HepG2 (cell line): ENCODE data around the gene DPYSL3.

ENCODE experiments used
- BHLHE40 ChIP-seq: IDR thresholded peaks from 2 replicates; pipeline ENCODE4 v1.6.1; 2011; ENCODE audit warnings: low read length, improper control_type of control experiment
- ZNF530 ChIP-seq: sonication (generic); formaldehyde crosslinking; IDR thresholded peaks from 2 replicates; pipeline ENCODE4 v1.5.0; 2020; ENCODE audit warnings: low read depth, mild to moderate bottlenecking, missing genetic modification reagents

- TF ChIP-seq ZNF530 (CRISPR knock-in tag), result no peak
- TF ChIP-seq BHLHE40, result no peak
These were observed 136.5 kb downstream of the DPYSL3 start for GRCh38 chr5:147373328-147373727.
